Endothelial cell (in vitro differentiated cells): Measurements from ENCODE around the gene SVIL. TPM values are rescaled to one million over a fixed set of nuclear protein-coding genes. Genes with fewer than 3 reads are reported as not detected.

ENCODE experiments used
- DNase-seq: peaks from one replicate; pipeline ENCODE4 v3.0.0; 2021; ENCODE audit warnings: low spot score
- H3K27ac Mint-ChIP-seq: one replicate; pipeline ENCODE4 v1.8.0; 2021; ENCODE audit warnings: mixed read lengths, inconsistent platforms; ENCODE audit not compliant: unreplicated experiment
- H3K27me3 Mint-ChIP-seq: one replicate; pipeline ENCODE4 v1.8.0; 2021; ENCODE audit warnings: mild to moderate bottlenecking, moderate library complexity, mixed read lengths, inconsistent platforms; ENCODE audit not compliant: unreplicated experiment
- H3K36me3 Mint-ChIP-seq: one replicate; pipeline ENCODE4 v1.8.0; 2021; ENCODE audit warnings: mild to moderate bottlenecking, low read depth, mixed read lengths, inconsistent platforms; ENCODE audit not compliant: unreplicated experiment
- H3K4me1 Mint-ChIP-seq: one replicate; pipeline ENCODE4 v1.8.0; 2021; ENCODE audit warnings: mild to moderate bottlenecking, mixed read lengths, inconsistent platforms; ENCODE audit not compliant: unreplicated experiment
- H3K4me3 Mint-ChIP-seq: one replicate; pipeline ENCODE4 v1.8.0; 2021; ENCODE audit warnings: mild to moderate bottlenecking, mixed read lengths, inconsistent platforms; ENCODE audit not compliant: unreplicated experiment
- H3K9me3 Mint-ChIP-seq: one replicate; pipeline ENCODE4 v1.8.0; 2021; ENCODE audit warnings: mixed read lengths, inconsistent platforms; ENCODE audit not compliant: unreplicated experiment
- CTCF ChIP-seq: fragments of 200-600 bp; sonication (generic); IDR thresholded peaks from one replicate; pipeline ENCODE4 v1.5.0; 2021; ENCODE audit warnings: antibody characterized with exemption; ENCODE audit not compliant: unreplicated experiment
- total RNA-seq: library from RNA; stranded (reverse); fragmentation: NEBNext Ultra II Directional; extraction: Animal tissue kit (Norgen Biotek cat#: 25700); gene quantifications from one replicate; pipeline ENCODE4 v1.2.1, GENCODE V29; 2021; ENCODE audit not compliant: unreplicated experiment

Gene SVIL
- total RNA-seq, 1 donor from 2014 or later = 125 TPM

GRCh38 chr10:29420744-29421143, 214.0 kb downstream of the SVIL start:
- Mint-ChIP-seq H3K9me3 (no peaks in the 10 kb centered on the region), H3K4me1 (no peaks in the 10 kb centered on the region), H3K4me3 (no peak overlapping the region), H3K27me3 (peaks cover 2% of the 10 kb centered on the region), H3K36me3 (no peaks in the 10 kb centered on the region), H3K27ac (no peak overlapping the region)
- TF ChIP-seq CTCF = no peak
- DNase-seq = no peak

- TF ChIP-seq CTCF = no peak
These were observed 217.4 kb downstream of the SVIL start for GRCh38 chr10:29417324-29417723.

GRCh38 chr10:29415876-29416275, 218.9 kb downstream of the SVIL start:
- Mint-ChIP-seq H3K27ac (no peak overlapping the region), H3K27me3 (no peaks in the 10 kb centered on the region), H3K4me1 (no peaks in the 10 kb centered on the region), H3K4me3 (no peak overlapping the region), H3K36me3 (no peaks in the 10 kb centered on the region), H3K9me3 (no peaks in the 10 kb centered on the region)
- DNase-seq = no peak
- TF ChIP-seq CTCF = no peak

More at GRCh38 chr10:29417324-29417723, 217.4 kb downstream of the SVIL start:
- Mint-ChIP-seq H3K4me1 (no peaks in the 10 kb centered on the region), H3K9me3 (no peaks in the 10 kb centered on the region), H3K36me3 (no peaks in the 10 kb centered on the region), H3K27me3 (no peaks in the 10 kb centered on the region), H3K27ac (no peak overlapping the region), H3K4me3 (no peak overlapping the region)
- DNase-seq = no peak

- no peaks in the 10 kb centered on the region for H3K9me3 Mint-ChIP-seq
- no peak overlapping the region for H3K4me3 Mint-ChIP-seq
- no peaks in the 10 kb centered on the region for H3K4me1 Mint-ChIP-seq
- DNase-seq = no peak
- no peak for TF ChIP-seq CTCF
- no peak overlapping the region for H3K27ac Mint-ChIP-seq
- H3K27me3 Mint-ChIP-seq = no peaks in the 10 kb centered on the region
- H3K36me3 Mint-ChIP-seq = peaks cover 5% of the 10 kb centered on the region
These were observed 220.3 kb downstream of the SVIL start for GRCh38 chr10:29414501-29414900.

- Mint-ChIP-seq H3K27me3 (peaks cover 1% of the 10 kb centered on the region), H3K27ac (no peak overlapping the region), H3K36me3 (peaks cover 12% of the 10 kb centered on the region), H3K4me1 (no peaks in the 10 kb centered on the region), H3K4me3 (no peak overlapping the region), H3K9me3 (no peaks in the 10 kb centered on the region)
- DNase-seq = no peak
- TF ChIP-seq CTCF = no peak
These were observed 222.3 kb downstream of the SVIL start for GRCh38 chr10:29412485-29412884.
